Neural crest cell (in vitro differentiated cells): ENCODE results near the gene GRXCR2. TPM values are rescaled to one million over a fixed set of nuclear protein-coding genes. Genes with fewer than 3 reads are reported as not detected.
"Not testable (repeated sequence)": the region's sequence is repeated elsewhere in the genome, so short reads cannot be mapped to it uniquely, and the experiment has no call there.

ENCODE experiments used
- DNase-seq: peaks from one replicate; pipeline ENCODE4 v3.0.0; 2021; ENCODE audit warnings: low read depth, mixed read lengths, low spot score
- H3K27ac Mint-ChIP-seq: one replicate; pipeline ENCODE4 v1.8.0; 2021; ENCODE audit warnings: mild to moderate bottlenecking, mixed read lengths; ENCODE audit not compliant: unreplicated experiment
- H3K27me3 Mint-ChIP-seq: 2 replicates; pipeline ENCODE4 v1.8.0; 2021; ENCODE audit warnings: low read depth, mild to moderate bottlenecking, mixed read lengths
- H3K36me3 Mint-ChIP-seq: 2 replicates; pipeline ENCODE4 v1.8.0; 2021; ENCODE audit warnings: low read depth, mild to moderate bottlenecking, mixed read lengths
- H3K4me1 Mint-ChIP-seq: 2 replicates; pipeline ENCODE4 v1.8.0; 2021; ENCODE audit warnings: mixed read lengths
- H3K4me3 Mint-ChIP-seq: one replicate; pipeline ENCODE4 v1.8.0; 2021; ENCODE audit warnings: mild to moderate bottlenecking, mixed read lengths
- H3K9me3 Mint-ChIP-seq: 2 replicates; pipeline ENCODE4 v1.8.0; 2021; ENCODE audit warnings: mixed read lengths
- total RNA-seq: library from RNA; stranded (reverse); gene quantifications from 2 replicates; pipeline ENCODE4 v1.2.1, GENCODE V29; 2021
- TF ChIP-seq, protein P1 (sequence below): fragments of 200-600 bp; sonication (generic); conservative IDR thresholded peaks from 2 replicates; pipeline ENCODE4 v1.5.0; 2021; ENCODE audit warnings: antibody characterized with exemption, mild to moderate bottlenecking

The GRXCR2 gene
- total RNA-seq, 1 donor from 2014 or later = not detected

DNA sequence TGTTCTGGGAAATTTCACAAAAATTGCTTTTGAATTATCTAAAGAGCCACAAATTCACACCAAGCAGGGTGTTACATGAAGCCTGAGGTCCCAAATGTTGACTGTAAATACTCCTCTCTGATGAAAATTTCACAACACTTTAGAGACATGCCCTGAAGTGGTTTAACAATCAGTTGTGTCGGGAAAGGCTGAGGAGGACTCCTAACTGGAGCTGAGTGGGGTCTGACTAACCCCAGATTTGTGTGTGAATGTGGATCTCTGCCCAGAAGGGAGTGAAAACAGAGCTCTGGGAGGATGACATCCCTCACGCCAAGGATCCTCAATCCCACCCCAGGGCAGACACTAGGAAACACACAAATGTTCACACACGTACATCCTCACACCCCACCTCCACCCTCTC is 31.1 kb upstream of the GRXCR2 start:
- no peak overlapping the region for H3K4me3 Mint-ChIP-seq
- H3K27me3 Mint-ChIP-seq = no peaks in the 10 kb centered on the region
- H3K9me3 Mint-ChIP-seq = peaks cover 2% of the 10 kb centered on the region
- no peaks in the 10 kb centered on the region for H3K4me1 Mint-ChIP-seq
- H3K36me3 Mint-ChIP-seq = peaks cover 3% of the 10 kb centered on the region
- DNase-seq = no peak
- TF ChIP-seq, protein P1, sequence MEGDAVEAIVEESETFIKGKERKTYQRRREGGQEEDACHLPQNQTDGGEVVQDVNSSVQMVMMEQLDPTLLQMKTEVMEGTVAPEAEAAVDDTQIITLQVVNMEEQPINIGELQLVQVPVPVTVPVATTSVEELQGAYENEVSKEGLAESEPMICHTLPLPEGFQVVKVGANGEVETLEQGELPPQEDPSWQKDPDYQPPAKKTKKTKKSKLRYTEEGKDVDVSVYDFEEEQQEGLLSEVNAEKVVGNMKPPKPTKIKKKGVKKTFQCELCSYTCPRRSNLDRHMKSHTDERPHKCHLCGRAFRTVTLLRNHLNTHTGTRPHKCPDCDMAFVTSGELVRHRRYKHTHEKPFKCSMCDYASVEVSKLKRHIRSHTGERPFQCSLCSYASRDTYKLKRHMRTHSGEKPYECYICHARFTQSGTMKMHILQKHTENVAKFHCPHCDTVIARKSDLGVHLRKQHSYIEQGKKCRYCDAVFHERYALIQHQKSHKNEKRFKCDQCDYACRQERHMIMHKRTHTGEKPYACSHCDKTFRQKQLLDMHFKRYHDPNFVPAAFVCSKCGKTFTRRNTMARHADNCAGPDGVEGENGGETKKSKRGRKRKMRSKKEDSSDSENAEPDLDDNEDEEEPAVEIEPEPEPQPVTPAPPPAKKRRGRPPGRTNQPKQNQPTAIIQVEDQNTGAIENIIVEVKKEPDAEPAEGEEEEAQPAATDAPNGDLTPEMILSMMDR = no peak
- H3K27ac Mint-ChIP-seq = no peak overlapping the region

DNA sequence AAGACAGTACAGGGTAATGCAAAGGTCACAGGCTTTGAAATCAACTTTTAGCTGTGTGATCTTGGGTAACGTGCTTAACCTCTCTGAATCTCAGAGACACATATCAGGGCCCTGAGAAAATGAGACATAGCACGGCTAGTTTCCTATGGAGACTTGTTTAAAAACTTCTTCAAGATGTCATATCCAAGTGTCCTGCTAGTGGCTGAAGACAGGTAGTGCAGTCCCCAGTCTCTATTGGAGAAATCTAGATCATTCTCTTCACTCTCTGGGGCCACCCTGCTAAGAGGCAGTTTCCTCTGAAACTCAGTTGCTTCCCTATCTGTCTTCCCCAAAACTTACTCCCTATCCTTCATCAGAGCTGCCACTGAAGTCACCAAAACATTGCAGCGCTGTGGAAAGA is 30.3 kb upstream of the GRXCR2 start:
- Mint-ChIP-seq H3K4me3 (no peak overlapping the region), H3K9me3 (peaks cover 2% of the 10 kb centered on the region), H3K27ac (no peak overlapping the region), H3K4me1 (no peaks in the 10 kb centered on the region), H3K36me3 (peaks cover 3% of the 10 kb centered on the region), H3K27me3 (no peaks in the 10 kb centered on the region)
- DNase-seq = no peak
- TF ChIP-seq, protein P1 = peak; percentile 49

DNA sequence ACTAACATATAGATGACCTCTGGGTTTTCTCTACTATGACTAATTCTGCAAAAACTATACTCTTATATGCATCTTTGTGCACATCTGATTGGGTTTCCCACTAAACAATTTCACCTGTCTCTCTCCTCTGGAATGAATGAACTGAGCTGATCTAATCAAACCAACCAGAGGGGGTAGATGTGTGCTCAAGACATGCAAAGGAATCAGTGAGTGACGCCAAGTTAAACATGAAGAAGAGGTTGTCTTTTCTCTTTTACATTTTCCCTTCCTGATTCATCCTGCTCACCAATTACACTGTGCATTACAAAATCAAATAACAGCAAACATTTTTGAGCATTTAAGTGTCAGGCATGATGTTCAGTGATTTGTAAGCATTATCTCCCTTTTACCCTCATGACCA is 29.6 kb upstream of the GRXCR2 start:
- no peak overlapping the region for H3K27ac Mint-ChIP-seq
- H3K9me3 Mint-ChIP-seq = peaks cover 2% of the 10 kb centered on the region
- no peaks in the 10 kb centered on the region for H3K4me1 Mint-ChIP-seq
- TF ChIP-seq, protein P1 = no peak
- no peak overlapping the region for H3K4me3 Mint-ChIP-seq
- H3K36me3 Mint-ChIP-seq = peaks cover 3% of the 10 kb centered on the region
- no peak for DNase-seq
- H3K27me3 Mint-ChIP-seq = no peaks in the 10 kb centered on the region

DNA sequence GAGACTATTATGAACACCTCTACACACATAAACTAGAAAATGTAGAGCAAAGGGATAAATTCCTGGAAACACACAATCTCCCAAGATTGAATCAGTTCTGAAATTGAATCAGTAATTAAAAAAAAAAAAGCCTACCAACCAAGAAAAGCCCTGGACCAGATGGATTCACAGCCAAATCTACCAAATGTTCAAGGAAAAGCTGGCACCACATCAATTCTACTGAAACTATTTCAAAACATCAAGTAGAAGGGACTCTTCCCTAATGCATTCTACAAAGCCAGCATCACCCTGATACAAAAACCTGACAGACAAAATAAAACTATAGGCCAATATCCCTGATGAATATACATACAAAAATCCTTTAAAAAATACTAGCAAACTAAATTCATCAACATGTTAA is 25.4 kb upstream of the GRXCR2 start:
- Mint-ChIP-seq H3K4me1 (peaks cover 5% of the 10 kb centered on the region), H3K27me3 (no peaks in the 10 kb centered on the region), H3K9me3 (peaks cover 2% of the 10 kb centered on the region), H3K27ac (no peak overlapping the region), H3K4me3 (no peak overlapping the region), H3K36me3 (peaks cover 7% of the 10 kb centered on the region)
- DNase-seq = no peak
- TF ChIP-seq, protein P1 = no peak

DNA sequence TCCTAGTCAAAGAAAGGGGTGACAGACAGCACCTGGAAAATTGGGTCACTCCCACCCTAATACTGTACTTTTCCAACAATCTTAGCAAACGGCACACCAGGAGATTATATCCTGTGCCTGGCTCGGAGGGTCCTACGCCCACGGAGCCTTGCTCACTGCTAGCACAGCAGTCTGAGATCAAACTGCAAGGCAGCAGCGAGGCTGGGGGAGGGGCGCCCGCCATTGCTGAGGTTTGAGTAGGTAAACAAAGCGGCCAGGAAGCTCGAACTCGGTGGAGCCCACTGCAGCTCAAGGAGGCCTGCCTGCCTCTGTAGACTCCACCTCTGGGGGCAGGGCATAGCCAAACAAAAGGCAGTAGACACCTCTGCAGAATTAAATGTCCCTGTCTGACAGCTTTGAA is 18.6 kb upstream of the GRXCR2 start:
- Mint-ChIP-seq H3K36me3 (peaks cover 12% of the 10 kb centered on the region), H3K9me3 (peaks cover 12% of the 10 kb centered on the region)
- not testable (repeated sequence) for H3K4me1 Mint-ChIP-seq, H3K27me3 Mint-ChIP-seq, H3K27ac Mint-ChIP-seq, DNase-seq, H3K4me3 Mint-ChIP-seq

DNA sequence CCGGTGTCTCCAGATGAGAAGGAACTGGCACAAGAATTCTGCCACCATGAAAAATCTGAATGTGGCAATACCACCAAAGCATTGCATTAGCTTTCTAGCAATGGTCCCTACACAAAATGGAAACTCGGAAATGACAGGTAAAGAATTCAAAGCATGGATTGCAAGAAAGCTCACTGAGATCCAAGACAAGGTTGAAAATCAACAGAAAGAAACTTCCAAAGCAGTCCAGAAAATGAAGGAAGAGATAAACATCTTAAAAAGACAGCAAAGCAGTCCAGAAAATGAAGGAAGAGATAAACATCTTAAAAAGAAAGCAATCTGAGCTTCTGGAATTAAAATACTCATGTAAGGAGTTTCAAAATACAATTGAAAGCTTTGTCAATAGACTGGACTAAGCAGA is 16.8 kb upstream of the GRXCR2 start:
- H3K27ac Mint-ChIP-seq = no peak overlapping the region
- peaks cover 12% of the 10 kb centered on the region for H3K9me3 Mint-ChIP-seq
- peaks cover 12% of the 10 kb centered on the region for H3K36me3 Mint-ChIP-seq
- no peak for DNase-seq
- no peak overlapping the region for H3K4me3 Mint-ChIP-seq
- TF ChIP-seq, protein P1 = no peak
- peaks cover 9% of the 10 kb centered on the region for H3K4me1 Mint-ChIP-seq
- H3K27me3 Mint-ChIP-seq = no peaks in the 10 kb centered on the region
